HEK293T (cell line): ENCODE measurements around the gene ZNF155.

ENCODE experiments used
- FOXK2 ChIP-seq: fragments of 450-650 bp; IDR thresholded peaks from 2 replicates; pipeline ENCODE4 v1.6.1; 2016; ENCODE audit warnings: mild to moderate bottlenecking
- FOXM1 ChIP-seq: fragments of 450-650 bp; IDR thresholded peaks from 2 replicates; pipeline ENCODE4 v1.6.1; 2017; ENCODE audit warnings: mild to moderate bottlenecking, borderline replicate concordance
- NFRKB ChIP-seq: fragments of 450-650 bp; IDR thresholded peaks from 2 replicates; pipeline ENCODE4 v1.6.1; 2016; ENCODE audit warnings: mild to moderate bottlenecking, moderate library complexity
- SP1 ChIP-seq: fragments of 450-650 bp; IDR thresholded peaks from 2 replicates; pipeline ENCODE4 v1.6.1; 2017
- ZNF384 ChIP-seq: fragments of 450-650 bp; IDR thresholded peaks from 2 replicates; pipeline ENCODE4 v1.6.1; 2016

DNA sequence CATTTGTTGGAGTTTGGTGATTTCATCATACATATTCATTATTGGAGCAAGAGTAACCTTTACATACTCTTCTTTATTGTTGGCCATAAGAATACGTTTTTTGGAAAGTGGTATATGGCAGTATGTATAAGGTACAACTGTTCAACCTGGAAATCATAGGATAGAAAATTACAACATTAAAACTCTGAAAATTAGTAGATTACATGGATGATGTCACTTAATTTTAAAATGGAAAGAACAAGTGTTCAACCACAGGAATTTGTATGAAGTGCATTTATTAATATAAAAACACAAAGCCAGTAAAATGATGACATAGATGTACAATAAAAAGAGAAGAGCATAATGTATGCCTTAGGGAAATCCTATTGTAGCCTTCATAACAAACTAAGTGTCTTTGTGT is 7.3 kb upstream of the ZNF155 start:
- TF ChIP-seq ZNF384 (no peak), FOXM1 (no peak), NFRKB (no peak), SP1 (no peak), FOXK2 (no peak)
